Epidermal melanocyte (primary cell): ENCODE data around the gene DYNC1I1.

Source experiments
- DNase-seq: peaks from one replicate; pipeline ENCODE4 v3.0.0; 2011; ENCODE audit warnings: low spot score; ENCODE audit not compliant: insufficient read length

DYNC1I1 gene

GRCh38 chr7:96075510-96076349 lies 303.4 kb downstream of the DYNC1I1 start:
- DNase-seq = peak; percentile 60

DNA sequence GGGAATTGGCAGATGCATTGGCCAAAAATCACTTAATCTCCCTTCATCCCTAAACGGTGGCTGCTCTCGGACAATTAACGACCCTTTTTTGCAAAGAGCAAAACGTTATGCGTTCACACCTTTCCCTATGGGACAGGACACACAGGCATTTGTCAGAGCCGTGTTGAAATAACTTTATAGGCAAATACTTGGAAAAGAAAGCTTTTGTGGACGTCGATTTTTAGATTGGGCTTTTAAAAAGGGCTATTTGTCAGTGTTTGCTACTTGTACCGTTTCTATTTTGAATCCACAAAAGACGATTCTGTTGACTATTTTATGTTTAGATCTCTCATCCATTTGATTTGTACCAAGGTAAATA lies 304.0 kb downstream of the DYNC1I1 start:
- no peak for DNase-seq

- DNase-seq = no peak
These were observed 307.7 kb downstream of the DYNC1I1 start for GRCh38 chr7:96080027-96080426.

- no peak for DNase-seq
These were observed 312.7 kb downstream of the DYNC1I1 start for GRCh38 chr7:96084881-96085553.

GRCh38 chr7:96085953-96086352 lies 313.6 kb downstream of the DYNC1I1 start:
- DNase-seq = no peak

- DNase-seq = no peak
These were observed 316.2 kb downstream of the DYNC1I1 start for GRCh38 chr7:96088579-96088978.

DNA sequence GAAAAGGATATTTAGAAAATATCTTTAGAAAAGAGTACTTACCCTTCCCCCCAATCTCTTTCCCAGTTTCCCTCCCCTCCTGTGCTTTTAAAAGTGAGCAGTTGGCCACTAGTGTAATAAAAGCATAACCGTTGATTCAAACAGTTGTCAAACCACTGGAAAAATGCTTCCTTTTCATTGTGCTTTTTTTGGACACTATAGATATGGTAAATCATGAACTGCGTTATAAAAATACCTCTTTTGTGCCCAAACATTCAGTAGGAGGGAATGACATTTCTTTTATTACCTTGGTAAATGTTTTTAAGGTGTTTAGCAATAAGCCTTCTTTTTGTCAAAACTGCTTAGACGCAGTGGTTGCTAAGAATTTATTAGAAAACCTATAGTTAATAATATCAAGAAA lies 317.2 kb downstream of the DYNC1I1 start:
- DNase-seq = no peak

DNA sequence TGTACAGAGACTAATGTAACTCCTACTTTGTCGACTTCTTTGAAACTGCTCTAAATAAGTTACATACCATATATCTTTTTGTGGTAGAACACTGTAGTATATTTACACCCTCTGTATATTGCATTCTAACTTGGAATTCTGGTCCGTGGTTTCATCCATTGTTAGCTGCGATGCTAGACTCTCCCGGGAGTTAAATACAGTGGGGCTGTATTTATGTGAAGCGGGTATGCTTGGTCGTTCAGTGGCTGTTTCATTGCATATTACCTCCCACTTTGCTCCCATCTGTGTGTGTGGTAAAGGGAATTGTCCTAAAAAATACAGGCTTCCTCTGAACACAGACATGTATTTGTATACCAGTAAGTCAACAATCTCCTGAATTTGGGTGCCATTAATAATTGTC lies 318.4 kb downstream of the DYNC1I1 start:
- no peak for DNase-seq

- no peak for DNase-seq
These were observed 321.1 kb downstream of the DYNC1I1 start for GRCh38 chr7:96093435-96093834.

- DNase-seq = no peak
These were observed 325.5 kb downstream of the DYNC1I1 start for GRCh38 chr7:96097835-96098234.

DNA sequence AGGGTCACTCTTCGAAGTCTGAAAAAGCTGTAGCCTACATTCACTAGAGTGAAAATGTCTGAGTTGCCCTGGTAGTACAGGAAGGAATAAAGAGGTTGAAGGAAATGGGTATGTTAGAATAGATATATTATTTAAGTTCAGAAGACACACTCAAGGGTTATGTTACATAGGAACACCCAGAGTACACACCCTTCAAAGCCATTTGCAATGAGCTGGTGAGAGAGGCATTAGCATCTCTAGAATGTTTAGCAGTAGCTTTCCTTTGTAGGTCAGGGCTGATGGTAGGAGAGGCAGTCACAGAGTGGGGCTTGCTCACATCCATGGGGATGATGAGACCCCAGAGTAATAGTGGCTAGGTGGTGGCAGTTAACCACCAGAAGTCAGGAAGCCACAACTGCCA lies 328.4 kb downstream of the DYNC1I1 start:
- DNase-seq = no peak

DNA sequence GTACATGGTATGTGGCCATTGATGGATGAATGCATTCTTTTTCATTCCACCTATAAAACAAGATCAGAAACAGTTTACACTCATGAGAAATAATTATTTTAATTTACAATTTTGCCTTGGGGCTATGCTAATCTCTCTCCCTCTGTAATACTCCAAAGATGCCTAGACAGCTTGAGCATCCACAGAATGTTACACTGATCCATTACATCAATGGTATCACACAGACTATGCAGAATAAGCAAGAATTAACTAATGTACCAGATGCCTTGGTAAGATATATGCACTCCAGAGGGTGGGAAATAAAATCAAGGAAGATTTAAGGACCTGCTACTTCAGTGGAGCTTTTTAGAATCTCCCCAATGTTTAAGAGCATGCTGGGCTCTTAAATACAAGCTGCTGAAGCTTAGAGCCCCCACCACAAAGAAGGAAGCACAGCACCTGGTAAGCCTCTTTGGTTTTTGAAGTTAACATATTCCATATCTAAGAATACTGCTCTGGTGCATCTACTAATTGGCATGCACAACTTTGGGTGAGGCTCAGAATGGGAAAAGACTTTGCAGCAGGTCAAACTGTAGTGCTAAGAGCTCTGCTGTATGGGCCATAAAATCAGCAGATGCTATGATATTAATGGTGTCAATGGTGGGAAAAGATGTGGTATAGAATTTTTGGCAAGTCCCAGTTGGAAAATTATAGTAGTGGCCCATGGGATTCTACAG lies 329.9 kb downstream of the DYNC1I1 start:
- no peak for DNase-seq

- DNase-seq = no peak
These were observed 332.6 kb downstream of the DYNC1I1 start for GRCh38 chr7:96104984-96105383.

DNA sequence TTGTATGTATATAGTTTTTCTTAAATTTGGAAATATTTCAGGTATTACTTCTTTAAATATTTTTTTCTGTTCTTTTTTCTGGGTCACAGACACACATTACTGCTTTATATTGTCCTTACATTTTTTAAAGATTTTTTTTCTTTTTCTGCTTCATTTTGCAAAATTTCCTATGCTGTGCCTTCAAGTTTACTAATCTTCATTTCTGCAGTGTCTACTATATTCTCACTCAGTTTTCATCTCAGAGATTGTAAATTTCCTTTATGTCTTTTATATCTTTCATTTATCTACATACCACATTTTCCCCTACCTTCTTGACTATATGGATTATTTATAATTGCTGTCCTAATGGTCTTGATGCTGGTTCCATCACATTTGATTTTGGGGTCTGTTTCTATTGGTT lies 339.1 kb downstream of the DYNC1I1 start:
- DNase-seq = no peak

DNA sequence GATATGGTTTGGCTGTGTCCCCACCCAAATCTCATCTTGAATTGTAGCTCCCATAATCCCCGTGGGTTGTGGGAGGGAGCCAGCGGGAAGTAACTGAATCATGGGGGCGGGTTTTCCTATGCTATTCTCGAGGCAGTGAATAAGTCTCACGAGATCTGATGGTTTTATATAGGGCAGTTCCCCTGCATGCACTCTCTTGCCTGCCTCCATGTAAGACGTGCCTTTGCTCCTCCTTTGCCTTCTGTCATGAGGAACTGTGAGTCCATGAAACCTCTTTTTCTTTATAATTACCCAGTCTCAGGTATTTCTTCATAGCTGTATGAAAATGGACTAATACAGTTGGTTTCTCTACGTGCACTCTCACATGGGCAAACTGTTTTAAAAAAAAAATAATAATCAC lies 341.8 kb downstream of the DYNC1I1 start:
- no peak for DNase-seq

GRCh38 chr7:96116173-96116572 lies 343.8 kb downstream of the DYNC1I1 start:
- DNase-seq = no peak

DNA sequence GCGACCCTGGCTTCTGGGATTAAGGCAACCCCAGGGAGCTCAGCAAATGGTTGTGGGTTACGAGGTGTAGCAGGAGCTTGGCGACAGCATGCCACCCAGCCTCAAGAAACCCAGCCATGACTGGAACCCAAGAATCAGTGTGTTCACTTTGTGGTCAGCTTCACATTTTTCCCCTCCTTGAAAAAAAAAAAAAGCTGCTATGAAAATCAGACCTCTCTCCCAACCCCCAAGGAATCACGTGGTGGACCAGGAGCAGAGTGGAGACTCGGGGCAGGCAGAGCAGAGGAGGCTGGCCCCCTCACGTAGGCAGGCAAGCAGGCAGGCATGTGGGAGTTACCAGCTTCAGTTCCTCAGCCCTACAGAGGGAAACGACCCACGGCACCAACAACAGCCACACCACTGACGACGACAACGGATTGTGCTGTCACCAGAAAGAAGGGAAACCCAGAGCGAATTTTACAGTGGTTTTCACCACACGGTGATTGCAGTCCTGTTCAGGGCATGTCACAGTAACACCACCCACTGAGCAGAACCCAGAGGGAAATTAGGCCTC lies 346.2 kb downstream of the DYNC1I1 start:
- no peak for DNase-seq

- no peak for DNase-seq
These were observed 348.3 kb downstream of the DYNC1I1 start for GRCh38 chr7:96120445-96121225.

- DNase-seq = no peak
These were observed 349.4 kb downstream of the DYNC1I1 start for GRCh38 chr7:96121752-96122151.

DNA sequence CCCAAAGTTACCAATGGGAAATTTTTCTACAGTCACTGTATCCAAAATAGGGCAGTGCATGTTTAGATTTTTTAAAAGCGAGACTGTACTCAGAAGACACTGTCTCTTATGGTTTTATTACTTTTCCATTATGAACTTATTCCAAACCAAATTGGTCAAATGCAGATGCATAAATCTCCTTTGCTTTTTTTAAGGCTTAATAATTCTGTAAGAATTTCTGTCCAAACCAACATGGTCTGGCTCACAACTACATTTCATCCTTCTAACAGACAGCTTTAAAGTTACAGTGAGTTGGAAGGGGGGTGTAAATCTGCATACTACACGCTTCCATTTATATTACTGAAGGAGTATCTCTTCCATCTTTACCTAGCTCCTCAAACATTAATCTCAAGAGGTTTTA lies 350.4 kb downstream of the DYNC1I1 start:
- DNase-seq = no peak

DNA sequence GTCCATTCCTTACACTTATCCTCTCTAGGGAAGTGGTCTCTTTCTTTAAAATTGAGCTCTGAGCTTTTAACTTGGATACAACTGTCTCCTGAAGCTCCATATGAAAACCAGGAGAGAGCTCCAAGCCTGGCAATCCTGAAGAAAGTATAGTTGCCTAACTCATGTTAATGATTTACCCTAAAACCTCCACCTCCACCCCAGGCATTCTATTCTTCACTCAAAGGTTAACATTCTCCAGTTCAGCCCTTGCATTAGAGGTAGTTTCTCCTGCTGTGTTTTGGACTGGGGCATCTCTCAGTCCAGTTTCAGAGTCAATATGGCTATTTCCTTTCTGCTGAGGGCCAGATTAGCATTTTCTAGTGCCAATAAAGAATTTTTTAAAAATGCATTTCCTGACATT lies 354.0 kb downstream of the DYNC1I1 start:
- DNase-seq = no peak
